B cell (primary cell): ENCODE results near the gene SNTG2. TPM values are rescaled to one million over a fixed set of nuclear protein-coding genes. Genes with fewer than 3 reads are reported as not detected.
"Not testable (repeated sequence)": the region's sequence is repeated elsewhere in the genome, so short reads cannot be mapped to it uniquely, and the experiment has no call there.

ENCODE experiments used
- ATAC-seq: fragments of 200-7000 bp; cut with Tn5 transposase; one replicate; pipeline ENCODE4 v1.10.0; 2021; ENCODE audit warnings: low read depth, mild to moderate bottlenecking, moderate number of reproducible peaks, moderate library complexity
- CTCF ChIA-PET: fragments of 350-600 bp; sonication (Branson Sonifier 250); formaldehyde crosslinking; loops from one replicate; lab custom pipeline; 2021; ENCODE audit warnings: antibody characterized with exemption, inconsistent platforms; lab: Charles Lee
- POLR2A ChIA-PET: fragments of 350-600 bp; sonication (Branson Sonifier 250); formaldehyde crosslinking; loops from one replicate; lab custom pipeline; 2021; ENCODE audit warnings: antibody characterized with exemption; lab: Charles Lee
- DNase-seq: peaks from one replicate; pipeline ENCODE4 v3.0.0; 2013
- H2AFZ ChIP-seq: 2 replicates; pipeline ENCODE4 v1.6.1; 2012; ENCODE audit warnings: mild to moderate bottlenecking, low read depth, low read length; ENCODE audit not compliant: insufficient read depth, poor library complexity, severe bottlenecking
- H3K27ac ChIP-seq, 2 donors: 1 replicate in 1 of 2; 2 replicates in 1 of 2; pipeline ENCODE4 v1.5.1; 2012 to 2013; ENCODE audit warnings: low read length in 2 of 2, mild to moderate bottlenecking in 2 of 2, moderate library complexity in 1 of 2
- H3K27me3 ChIP-seq, 4 experiments: fragments of 200-600 bp in 1 of 4; sonication (generic) in 1 of 4; replicated peaks in 1 of 4; 1 replicate in 2 of 4; 2 replicates in 2 of 4; pipeline versions ENCODE4 v1.6.1 to v1.7.0; 2013 to 2016; ENCODE audit warnings: low read length in 3 of 4, mild to moderate bottlenecking in 2 of 4, mixed read lengths in 1 of 4, moderate library complexity in 1 of 4; ENCODE audit not compliant: insufficient read depth in 4 of 4, control insufficient read depth in 3 of 4; ENCODE audit errors: control extremely low read depth in 1 of 4
- H3K36me3 ChIP-seq, 2 experiments: replicated peaks in 1 of 2; 1 replicate in 1 of 2; 2 replicates in 1 of 2; pipeline versions ENCODE4 v1.6.1 to v1.7.1; 2013; ENCODE audit warnings: low read length in 1 of 2; ENCODE audit not compliant: insufficient read depth in 2 of 2, control insufficient read depth in 1 of 2; ENCODE audit errors: control extremely low read depth in 1 of 2, extremely low read depth in 1 of 2
- H3K4me1 ChIP-seq, 2 donors: fragments of 200-600 bp in 1 of 2; sonication (generic) in 1 of 2; 1 replicate in 1 of 2; 2 replicates in 1 of 2; pipeline versions ENCODE4 v1.5.1 to v1.6.1; 2013 to 2017; ENCODE audit warnings: low read length in 2 of 2; ENCODE audit not compliant: control insufficient read depth in 2 of 2, insufficient read depth in 2 of 2
- H3K4me2 ChIP-seq: replicated peaks from 2 replicates; pipeline ENCODE3; 2012; ENCODE audit warnings: mild to moderate bottlenecking, low read depth, low read length; ENCODE audit not compliant: poor library complexity, severe bottlenecking
- H3K4me3 ChIP-seq, 5 experiments: fragments of 200-600 bp in 1 of 5; sonication (generic) in 1 of 5; 1 replicate in 3 of 5; 2 replicates in 2 of 5; pipeline versions ENCODE4 v1.5.1 to v1.7.0; 2011 to 2016; ENCODE audit warnings: low read length in 4 of 5, mild to moderate bottlenecking in 4 of 5, low read depth in 2 of 5, control low read depth in 1 of 5, moderate library complexity in 1 of 5; ENCODE audit not compliant: insufficient read depth in 1 of 5; ENCODE audit errors: control extremely low read depth in 1 of 5, extremely low read depth in 1 of 5
- H3K79me2 ChIP-seq: fragments of 200-600 bp; sonication (generic); one replicate; pipeline ENCODE4 v1.6.0; 2016; ENCODE audit warnings: low read length; ENCODE audit not compliant: control insufficient read depth, insufficient read depth
- H3K9ac ChIP-seq: fragments of 200-600 bp; sonication (generic); 2 replicates; pipeline ENCODE4 v1.6.1; 2017; ENCODE audit warnings: mild to moderate bottlenecking, low read length, moderate library complexity
- H3K9me3 ChIP-seq, 3 donors: one replicate each; pipeline versions ENCODE4 v1.6.1 to v1.7.1; 2013; ENCODE audit warnings: low read length in 2 of 3; ENCODE audit not compliant: control insufficient read depth in 2 of 3, insufficient read depth in 1 of 3; ENCODE audit errors: control extremely low read depth in 1 of 3
- H4K20me1 ChIP-seq: 2 replicates; pipeline ENCODE4 v1.6.0; 2012; ENCODE audit warnings: mild to moderate bottlenecking, low read length; ENCODE audit not compliant: insufficient read depth, control insufficient read depth, poor library complexity, severe bottlenecking
- H3K27ac Mint-ChIP-seq: one replicate; pipeline ENCODE4 v1.8.0; 2021; ENCODE audit warnings: mixed read lengths
- H3K27me3 Mint-ChIP-seq: one replicate; pipeline ENCODE4 v1.8.0; 2021; ENCODE audit warnings: mixed read lengths
- H3K4me1 Mint-ChIP-seq: one replicate; pipeline ENCODE4 v1.8.0; 2021; ENCODE audit warnings: mixed read lengths
- H3K4me3 Mint-ChIP-seq: one replicate; pipeline ENCODE4 v1.8.0; 2021; ENCODE audit warnings: mixed read lengths
- H3K9me3 Mint-ChIP-seq: one replicate; pipeline ENCODE4 v1.8.0; 2022; ENCODE audit warnings: mixed read lengths; ENCODE audit not compliant: insufficient read depth
- EZH2 ChIP-seq: IDR thresholded peaks from 2 replicates; pipeline ENCODE4 v1.6.1; 2012; ENCODE audit warnings: borderline replicate concordance, low read depth, mild to moderate bottlenecking, moderate library complexity, low read length; ENCODE audit not compliant: insufficient read depth, poor library complexity, severe bottlenecking
- WGBS: methylation state at CpG from one replicate; pipeline ENCODE4 v1.1.5; 2013; ENCODE audit warnings: missing lambda C conversion rate; ENCODE audit not compliant: insufficient coverage; 5-methylcytosine and 5-hydroxymethylcytosine counted together
- intact Hi-C: fragments of 100-400 bp; cut with micrococcal nuclease; formaldehyde crosslinking; loops from one replicate; pipeline ENCODE4 v1.10.0; 2022
- polyA plus RNA-seq: library from polyadenylated mRNA; depleted of rRNA; stranded (reverse); fragments of >200 nt; gene quantifications from 2 replicates; pipeline ENCODE4 v1.2.3, GENCODE V29; 2012
- total RNA-seq, 2 donors: library from RNA; stranded (reverse); fragments of 120-200 nt in 1 of 2; gene quantifications; 1 replicate in 1 of 2; 2 replicates in 1 of 2; pipeline versions ENCODE4 v1.2.3 to v1.2.4, GENCODE V29; 2013 to 2022
- TF ChIP-seq, protein P1 (sequence below): fragments of 200-600 bp; IDR thresholded peaks from one replicate; pipeline ENCODE4 v1.8.0; 2022; ENCODE audit warnings: antibody characterized with exemption, mild to moderate bottlenecking

Gene SNTG2
- total and polyA plus RNA-seq, 2 donors (not counting 1 experiment from before 2014, with no cell fraction given) = 2.1 to 2.4 TPM

DNA sequence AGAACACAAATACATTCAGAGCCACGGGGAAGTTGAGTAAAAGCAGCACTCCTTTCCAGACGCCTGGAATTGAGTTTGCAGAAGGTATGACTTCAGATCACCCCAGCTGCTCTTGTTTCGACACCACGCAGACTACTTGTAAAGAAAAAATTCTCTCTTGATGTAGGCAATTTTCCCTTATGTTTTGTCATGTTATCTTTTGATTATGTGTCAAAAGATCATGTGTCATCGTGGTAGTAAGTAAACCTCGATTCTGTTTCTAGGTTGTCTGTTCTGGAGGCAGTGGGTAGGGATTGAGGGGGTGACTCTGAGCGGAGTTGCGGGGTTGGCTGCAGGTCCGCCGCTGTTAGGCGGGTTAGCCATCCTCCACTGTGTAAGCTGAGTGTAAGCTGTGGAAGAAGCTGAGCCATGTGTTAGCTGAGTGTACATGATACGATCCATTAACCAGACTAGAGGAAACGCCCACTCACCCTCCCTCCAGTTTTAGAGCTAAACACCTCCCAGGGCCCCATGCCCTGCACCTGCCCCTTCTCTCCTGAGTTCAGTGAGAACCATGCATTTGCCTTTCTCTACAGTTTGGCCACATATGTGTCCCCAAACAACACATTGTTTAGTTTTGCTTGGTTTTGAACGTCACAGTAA lies 181.8 kb downstream of the SNTG2 start:
- Histone ChIP-seq H2AFZ (no peak overlapping the region), H3K9me3 (peaks cover 0 to 8% (median 1%) of the 10 kb centered on the region in 3 donors), H3K36me3 (no peaks in the 10 kb centered on the region), H3K4me2 (no peak overlapping the region), H3K27me3 (peaks cover 0 to 4% (median 0%) of the 10 kb centered on the region in 4 experiments), H3K27ac (no peak overlapping the region), H4K20me1 (no peaks in the 10 kb centered on the region), H3K9ac (no peak overlapping the region), H3K79me2 (no peaks in the 10 kb centered on the region), H3K4me1 (peaks cover 0 to 14% of the 10 kb centered on the region in 2 donors), H3K4me3 (no peak overlapping the region)
- no peak overlapping the region for H3K27ac Mint-ChIP-seq
- peak; percentile 14 for DNase-seq
- WGBS = 76% methylated on average over 10 of the region's 14 CpGs
- intact Hi-C loops = no loop called here
- ATAC-seq = no peak
- H3K4me3 Mint-ChIP-seq = no peak overlapping the region
- peaks cover 15% of the 10 kb centered on the region for H3K4me1 Mint-ChIP-seq
- H3K27me3 Mint-ChIP-seq = peaks cover 9% of the 10 kb centered on the region
- ChIA-PET CTCF (interaction anchor here (1.5 kb wide), 1 partner anchor 8 kb away, joined by 7 read pairs; no protein-coding TSS in a partner anchor), POLR2A (no interaction called here)
- no peaks in the 10 kb centered on the region for H3K9me3 Mint-ChIP-seq
- TF ChIP-seq, protein P1, sequence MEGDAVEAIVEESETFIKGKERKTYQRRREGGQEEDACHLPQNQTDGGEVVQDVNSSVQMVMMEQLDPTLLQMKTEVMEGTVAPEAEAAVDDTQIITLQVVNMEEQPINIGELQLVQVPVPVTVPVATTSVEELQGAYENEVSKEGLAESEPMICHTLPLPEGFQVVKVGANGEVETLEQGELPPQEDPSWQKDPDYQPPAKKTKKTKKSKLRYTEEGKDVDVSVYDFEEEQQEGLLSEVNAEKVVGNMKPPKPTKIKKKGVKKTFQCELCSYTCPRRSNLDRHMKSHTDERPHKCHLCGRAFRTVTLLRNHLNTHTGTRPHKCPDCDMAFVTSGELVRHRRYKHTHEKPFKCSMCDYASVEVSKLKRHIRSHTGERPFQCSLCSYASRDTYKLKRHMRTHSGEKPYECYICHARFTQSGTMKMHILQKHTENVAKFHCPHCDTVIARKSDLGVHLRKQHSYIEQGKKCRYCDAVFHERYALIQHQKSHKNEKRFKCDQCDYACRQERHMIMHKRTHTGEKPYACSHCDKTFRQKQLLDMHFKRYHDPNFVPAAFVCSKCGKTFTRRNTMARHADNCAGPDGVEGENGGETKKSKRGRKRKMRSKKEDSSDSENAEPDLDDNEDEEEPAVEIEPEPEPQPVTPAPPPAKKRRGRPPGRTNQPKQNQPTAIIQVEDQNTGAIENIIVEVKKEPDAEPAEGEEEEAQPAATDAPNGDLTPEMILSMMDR = no peak
- no peak for TF ChIP-seq EZH2

DNA sequence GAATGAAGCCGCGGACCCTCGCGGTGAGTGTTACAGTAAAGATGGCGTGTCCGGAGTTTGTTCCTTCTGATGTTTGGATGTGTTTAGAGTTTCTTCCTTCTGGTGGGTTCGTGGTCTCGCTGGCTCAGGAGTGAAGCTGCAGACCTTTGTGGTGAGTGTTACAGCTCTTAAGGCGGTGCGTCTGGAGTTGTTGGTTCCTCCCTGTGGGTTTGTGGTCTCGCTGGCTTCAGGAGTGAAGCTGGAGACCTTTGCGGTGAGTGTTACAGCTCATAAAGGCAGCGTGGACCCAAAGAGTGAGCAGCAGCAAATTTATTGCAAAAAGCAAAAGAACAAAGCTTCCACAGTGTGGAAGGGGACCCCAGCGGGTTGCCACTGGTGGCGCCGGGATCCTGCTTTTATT lies 183.2 kb downstream of the SNTG2 start:
- POLR2A ChIA-PET, H3K27ac Mint-ChIP-seq, H3K27me3 Mint-ChIP-seq, H3K9ac ChIP-seq, H4K20me1 ChIP-seq, H3K79me2 ChIP-seq, H3K27me3 ChIP-seq, H3K9me3 Mint-ChIP-seq, H3K9me3 ChIP-seq, H3K27ac ChIP-seq, DNase-seq, ATAC-seq, H3K36me3 ChIP-seq, intact Hi-C loops: not testable (repeated sequence)
- Histone ChIP-seq H3K4me2 (peak overlapping the region; percentile 22), H3K4me1 (peaks cover 0 to 14% of the 10 kb centered on the region in 2 donors), H2AFZ (peak overlapping the region; percentile 45), H3K4me3 (peak overlapping the region in 1 of 5 experiments; percentile 33)
- CTCF ChIA-PET = interaction anchor here (0.6 kb wide), 1 partner anchor 15 kb away, joined by 3 read pairs; no protein-coding TSS in a partner anchor
- Mint-ChIP-seq H3K4me3 (peak overlapping the region; percentile 57), H3K4me1 (peaks cover 12% of the 10 kb centered on the region)
- WGBS = 64% methylated on average over 9 of the region's 16 CpGs
